OCI-LY7 (cell line): ENCODE measurements around the gene GRID2. TPM values are rescaled to one million over a fixed set of nuclear protein-coding genes. Genes with fewer than 3 reads are reported as not detected.

Experiments used
- BruUV-seq: library from RNA; stranded (reverse); fragments of 400-500 nt; replicated peaks from 2 replicates; lab custom pipeline; 2021; lab: Mats Ljungman, UMichigan
- CTCF ChIA-PET: fragments of 300-600 bp; sonication (Branson Sonifier 250); formaldehyde crosslinking; loops from one replicate; lab custom pipeline; 2022; ENCODE audit warnings: antibody characterized with exemption; ENCODE audit not compliant: unreplicated experiment; lab: Charles Lee
- POLR2A ChIA-PET: fragments of 300-600 bp; sonication (Branson Sonifier 250); formaldehyde crosslinking; loops from one replicate; lab custom pipeline; 2022; ENCODE audit warnings: antibody characterized with exemption; lab: Charles Lee
- DNase-seq: peaks from one replicate; pipeline ENCODE4 v3.0.0-alpha.2; 2015; ENCODE audit warnings: low spot score
- H2AFZ ChIP-seq: fragments of 200-600 bp; sonication (generic), shearing (Covaris generic); 2 replicates; pipeline ENCODE4 v1.6.1; 2014; ENCODE audit warnings: mild to moderate bottlenecking, antibody characterized with exemption, low read length, moderate library complexity
- H3K27ac ChIP-seq: fragments of 200-600 bp; sonication (generic); 2 replicates; pipeline ENCODE4 v1.5.1; 2014; ENCODE audit warnings: mixed run types, low read depth, mild to moderate bottlenecking, moderate library complexity, low read length, inconsistent platforms; ENCODE audit not compliant: poor library complexity, severe bottlenecking
- H3K36me3 ChIP-seq: fragments of 200-600 bp; sonication (generic); 2 replicates; pipeline ENCODE4 v1.6.1; 2014; ENCODE audit warnings: mild to moderate bottlenecking, antibody characterized with exemption, low read length, moderate library complexity, mixed read lengths; ENCODE audit not compliant: insufficient read depth
- H3K4me1 ChIP-seq: fragments of 200-600 bp; sonication (generic); 2 replicates; pipeline ENCODE4 v1.5.1; 2014; ENCODE audit warnings: mild to moderate bottlenecking, low read length; ENCODE audit not compliant: insufficient read depth, poor library complexity, severe bottlenecking
- H3K4me2 ChIP-seq: fragments of 200-600 bp; sonication (generic); 2 replicates; pipeline ENCODE4 v1.6.1; 2014; ENCODE audit warnings: mild to moderate bottlenecking, low read length
- H3K4me3 ChIP-seq: fragments of 200-600 bp; sonication (generic); 2 replicates; pipeline ENCODE4 v1.5.1; 2014; ENCODE audit warnings: mild to moderate bottlenecking, low read depth, low read length; ENCODE audit not compliant: poor library complexity, severe bottlenecking
- H3K79me2 ChIP-seq: fragments of 200-600 bp; sonication (generic); 2 replicates; pipeline ENCODE4 v1.6.1; 2016; ENCODE audit warnings: low read depth, mild to moderate bottlenecking, low read length, moderate library complexity, mixed read lengths; ENCODE audit not compliant: insufficient read depth
- H3K9me2 ChIP-seq: fragments of 200-600 bp; sonication (generic); 2 replicates; pipeline ENCODE4 v1.6.1; 2016; ENCODE audit warnings: mild to moderate bottlenecking, low read length, mixed read lengths; ENCODE audit not compliant: insufficient read depth
- H3K9me3 ChIP-seq: fragments of 200-600 bp; sonication (generic); 2 replicates; pipeline ENCODE4 v1.6.1; 2014; ENCODE audit warnings: mild to moderate bottlenecking, mixed run types, low read length, mixed read lengths
- H4K20me1 ChIP-seq: fragments of 200-600 bp; sonication (generic); 2 replicates; pipeline ENCODE4 v1.6.1; 2014; ENCODE audit warnings: mild to moderate bottlenecking, antibody characterized with exemption, low read length, moderate library complexity, mixed read lengths; ENCODE audit not compliant: insufficient read depth
- EZH2phosphoT487 ChIP-seq: fragments of 200-600 bp; sonication (generic); IDR thresholded peaks from 2 replicates; pipeline ENCODE4 v1.6.1; 2018; ENCODE audit warnings: low read depth, borderline replicate concordance, mild to moderate bottlenecking, mixed run types, antibody characterized with exemption, low read length, moderate library complexity, mixed read lengths
- intact Hi-C: fragments of 100-400 bp; cut with micrococcal nuclease; formaldehyde crosslinking; loops from one replicate; pipeline ENCODE4 v1.10.0; 2022; ENCODE audit not compliant: unreplicated experiment
- total RNA-seq, 2 experiments: library from RNA; depleted of rRNA in 1 of 2; stranded (reverse); fragments of >200 nt in 1 of 2; shearing (Covaris generic) in 1 of 2; gene quantifications; 2 replicates each; pipeline ENCODE4 v1.2.3, GENCODE V29; 2014 to 2022
- TF ChIP-seq, protein P1 (sequence below): fragments of 200-600 bp; sonication (generic); conservative IDR thresholded peaks from 2 replicates; pipeline ENCODE4 v1.5.1; 2014; ENCODE audit warnings: mild to moderate bottlenecking, antibody characterized with exemption, low read length, moderate library complexity, mixed read lengths

GRID2 gene
- total RNA-seq, 2 experiments from 2014 or later: not detected

DNA sequence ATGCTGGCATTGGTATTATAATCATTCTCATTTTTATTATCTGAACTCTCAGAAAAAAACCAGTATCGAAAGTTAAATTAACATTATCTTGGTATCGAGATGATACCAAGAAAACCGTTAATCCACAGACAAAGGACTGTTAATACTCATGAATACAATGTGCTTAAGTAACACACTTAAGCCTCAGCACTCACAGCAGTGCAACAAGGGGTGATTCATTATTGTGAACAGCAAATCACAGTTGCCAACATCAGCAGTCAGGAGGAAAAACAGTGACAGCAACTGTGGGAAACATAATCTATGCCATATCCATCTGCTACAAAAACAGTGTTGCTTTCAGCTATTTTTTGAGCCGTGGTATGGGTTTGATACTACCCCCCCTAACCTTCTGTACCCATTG is 1313.8 kb downstream of the GRID2 start:
- H3K36me3 ChIP-seq: no peaks in the 10 kb centered on the region
- no peaks in the 10 kb centered on the region for H3K4me1 ChIP-seq
- ChIA-PET CTCF (no interaction called here), POLR2A (no interaction called here)
- no peaks in the 10 kb centered on the region for H3K9me2 ChIP-seq
- H3K4me3 ChIP-seq: no peak overlapping the region
- H2AFZ ChIP-seq: no peak overlapping the region
- intact Hi-C loops: no loop called here
- DNase-seq: no peak
- BruUV-seq: no TSS peak
- H3K79me2 ChIP-seq: no peaks in the 10 kb centered on the region
- H4K20me1 ChIP-seq: no peaks in the 10 kb centered on the region
- no peaks in the 10 kb centered on the region for H3K9me3 ChIP-seq
- no peak overlapping the region for H3K4me2 ChIP-seq
- TF ChIP-seq, protein P1, sequence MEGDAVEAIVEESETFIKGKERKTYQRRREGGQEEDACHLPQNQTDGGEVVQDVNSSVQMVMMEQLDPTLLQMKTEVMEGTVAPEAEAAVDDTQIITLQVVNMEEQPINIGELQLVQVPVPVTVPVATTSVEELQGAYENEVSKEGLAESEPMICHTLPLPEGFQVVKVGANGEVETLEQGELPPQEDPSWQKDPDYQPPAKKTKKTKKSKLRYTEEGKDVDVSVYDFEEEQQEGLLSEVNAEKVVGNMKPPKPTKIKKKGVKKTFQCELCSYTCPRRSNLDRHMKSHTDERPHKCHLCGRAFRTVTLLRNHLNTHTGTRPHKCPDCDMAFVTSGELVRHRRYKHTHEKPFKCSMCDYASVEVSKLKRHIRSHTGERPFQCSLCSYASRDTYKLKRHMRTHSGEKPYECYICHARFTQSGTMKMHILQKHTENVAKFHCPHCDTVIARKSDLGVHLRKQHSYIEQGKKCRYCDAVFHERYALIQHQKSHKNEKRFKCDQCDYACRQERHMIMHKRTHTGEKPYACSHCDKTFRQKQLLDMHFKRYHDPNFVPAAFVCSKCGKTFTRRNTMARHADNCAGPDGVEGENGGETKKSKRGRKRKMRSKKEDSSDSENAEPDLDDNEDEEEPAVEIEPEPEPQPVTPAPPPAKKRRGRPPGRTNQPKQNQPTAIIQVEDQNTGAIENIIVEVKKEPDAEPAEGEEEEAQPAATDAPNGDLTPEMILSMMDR: no peak
- no peak for TF ChIP-seq EZH2phosphoT487
- H3K27ac ChIP-seq: no peak overlapping the region

DNA sequence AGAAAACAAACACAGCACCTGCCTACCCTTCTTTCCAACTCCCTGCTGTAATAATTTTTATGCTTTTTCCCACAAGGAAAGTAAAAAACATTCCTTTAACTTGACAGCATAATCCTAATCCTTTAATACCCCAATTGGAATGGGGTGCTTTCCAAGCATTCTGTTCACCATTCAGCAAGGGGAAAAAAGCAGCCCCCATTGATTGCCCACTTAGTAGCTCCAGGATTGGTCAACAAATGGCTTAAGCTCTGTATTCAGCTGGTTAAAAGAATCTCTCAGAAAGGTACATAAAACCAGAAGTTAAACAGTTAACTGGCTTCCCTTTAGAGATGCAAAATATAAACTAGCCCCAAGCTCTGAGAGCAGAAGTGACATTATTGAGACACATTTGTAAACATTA is 1330.0 kb downstream of the GRID2 start:
- TF ChIP-seq EZH2phosphoT487: no peak
- H2AFZ ChIP-seq: no peak overlapping the region
- no peaks in the 10 kb centered on the region for H3K9me3 ChIP-seq
- no peaks in the 10 kb centered on the region for H3K79me2 ChIP-seq
- no peaks in the 10 kb centered on the region for H3K36me3 ChIP-seq
- no peak overlapping the region for H3K4me2 ChIP-seq
- H3K4me3 ChIP-seq: no peak overlapping the region
- ChIA-PET POLR2A (interaction anchor here (0.7 kb wide), 1 partner anchor 805 kb away, joined by 3 read pairs; no protein-coding TSS in a partner anchor), CTCF (no interaction called here)
- intact Hi-C loops: no loop called here
- BruUV-seq: no TSS peak
- no peak for DNase-seq
- H3K27ac ChIP-seq: no peak overlapping the region
- no peaks in the 10 kb centered on the region for H4K20me1 ChIP-seq
- H3K4me1 ChIP-seq: no peaks in the 10 kb centered on the region
- no peaks in the 10 kb centered on the region for H3K9me2 ChIP-seq

DNA sequence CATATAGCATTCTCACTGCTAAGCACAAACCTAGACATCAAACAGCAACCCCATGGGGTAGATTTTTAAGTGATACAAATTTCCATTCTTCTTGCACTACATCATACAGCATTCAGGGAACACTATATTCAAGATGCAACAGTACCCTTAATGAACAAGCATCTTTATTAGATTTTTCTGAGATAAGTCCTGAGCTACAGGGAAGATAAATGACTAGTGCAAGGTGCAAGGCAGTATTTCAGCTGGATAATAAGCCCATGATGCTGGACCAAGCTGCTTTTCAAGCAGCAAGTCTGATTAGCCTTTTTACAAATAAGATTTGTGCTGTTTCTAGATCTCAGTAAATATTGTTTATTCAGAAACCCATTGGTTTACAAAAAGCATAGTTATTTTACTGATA is 1332.2 kb downstream of the GRID2 start:
- Histone ChIP-seq H3K4me2 (no peak overlapping the region), H4K20me1 (no peaks in the 10 kb centered on the region), H3K79me2 (no peaks in the 10 kb centered on the region), H3K4me1 (no peaks in the 10 kb centered on the region), H3K36me3 (no peaks in the 10 kb centered on the region), H2AFZ (no peak overlapping the region), H3K27ac (no peak overlapping the region), H3K4me3 (no peak overlapping the region), H3K9me3 (no peaks in the 10 kb centered on the region), H3K9me2 (no peaks in the 10 kb centered on the region)
- DNase-seq: no peak
- BruUV-seq: no TSS peak
- ChIA-PET CTCF (no interaction called here), POLR2A (no interaction called here)
- no peak for TF ChIP-seq EZH2phosphoT487
- TF ChIP-seq, protein P1: no peak
- intact Hi-C loops: no loop called here
